Liver (tissue), 9 donors: Measurements from ENCODE around the gene IL37. TPM values are rescaled to one million over a fixed set of nuclear protein-coding genes. Genes with fewer than 3 reads are reported as not detected.

Experiments used
- DNase-seq: peaks from one replicate; pipeline ENCODE4 v3.0.0-alpha.2; 2017; ENCODE audit warnings: low spot score
- H3K27ac ChIP-seq, 2 donors: one replicate each; pipeline ENCODE4 v1.7.0; 2013; ENCODE audit warnings: inconsistent platforms in 2 of 2, low read length in 2 of 2, control low read depth in 1 of 2, low read depth in 1 of 2, mild to moderate bottlenecking in 1 of 2
- H3K27me3 ChIP-seq, 4 donors: one replicate each; pipeline versions ENCODE4 v1.6.1 to v1.7.0; 2013; ENCODE audit warnings: low read length in 3 of 4, inconsistent platforms in 1 of 4, mild to moderate bottlenecking in 1 of 4, moderate library complexity in 1 of 4; ENCODE audit not compliant: control insufficient read depth in 4 of 4, insufficient read depth in 4 of 4
- H3K36me3 ChIP-seq, 4 donors: one replicate each; pipeline versions ENCODE4 v1.6.1 to v1.7.0; 2013; ENCODE audit warnings: low read length in 3 of 4, mild to moderate bottlenecking in 3 of 4, low read depth in 1 of 4, moderate library complexity in 1 of 4; ENCODE audit not compliant: control insufficient read depth in 4 of 4, insufficient read depth in 3 of 4
- H3K4me1 ChIP-seq, 4 donors: one replicate each; pipeline versions ENCODE4 v1.6.1 to v1.7.0; 2013; ENCODE audit warnings: low read length in 3 of 4, mild to moderate bottlenecking in 3 of 4, moderate library complexity in 1 of 4; ENCODE audit not compliant: control insufficient read depth in 4 of 4, insufficient read depth in 4 of 4
- H3K4me3 ChIP-seq, 3 donors: one replicate each; pipeline versions ENCODE4 v1.6.1 to v1.7.0; 2013; ENCODE audit warnings: low read length in 3 of 3, control low read depth in 1 of 3, low read depth in 1 of 3, mild to moderate bottlenecking in 1 of 3
- H3K9ac ChIP-seq, 2 donors: one replicate each; pipeline ENCODE4 v1.7.0; 2013; ENCODE audit warnings: low read length in 2 of 2, mild to moderate bottlenecking in 2 of 2, moderate library complexity in 2 of 2, control low read depth in 1 of 2, low read depth in 1 of 2
- H3K9me3 ChIP-seq, 4 donors: one replicate each; pipeline versions ENCODE4 v1.6.1 to v1.7.0; 2013; ENCODE audit warnings: low read length in 3 of 4; ENCODE audit not compliant: control insufficient read depth in 4 of 4
- CTCF ChIP-seq: fragments of 150-350 bp; IDR thresholded peaks from 2 replicates; pipeline ENCODE4 v1.5.1; 2017; ENCODE audit warnings: improper control_type of control experiment, low read depth, low read length; ENCODE audit not compliant: missing input control
- EGR1 ChIP-seq, 2 donors: IDR thresholded peaks; 2 replicates each; pipeline ENCODE4 v1.6.1; 2016 to 2018; ENCODE audit warnings: antibody characterized with exemption in 2 of 2, low read depth in 2 of 2
- FOXA1 ChIP-seq: IDR thresholded peaks from 2 replicates; pipeline ENCODE4 v1.6.1; 2016; ENCODE audit warnings: antibody characterized with exemption
- GABPA ChIP-seq, 2 donors: IDR thresholded peaks in 1 of 2; conservative IDR thresholded peaks in 1 of 2; 2 replicates each; pipeline ENCODE4 v1.6.1; 2016; ENCODE audit warnings: antibody characterized with exemption in 2 of 2, mild to moderate bottlenecking in 1 of 2, moderate library complexity in 1 of 2
- HNF4A ChIP-seq, 2 donors: conservative IDR thresholded peaks; 2 replicates each; pipeline ENCODE4 v1.6.1; 2016; ENCODE audit warnings: antibody characterized with exemption in 2 of 2, mild to moderate bottlenecking in 2 of 2
- HNF4G ChIP-seq: IDR thresholded peaks from 2 replicates; pipeline ENCODE4 v1.6.1; 2016; ENCODE audit warnings: antibody characterized with exemption
- JUND ChIP-seq, 2 donors: IDR thresholded peaks; 2 replicates each; pipeline ENCODE4 v1.6.1; 2016; ENCODE audit warnings: antibody characterized with exemption in 2 of 2
- NR2F2 ChIP-seq: IDR thresholded peaks from 2 replicates; pipeline ENCODE4 v1.6.1; 2016; ENCODE audit warnings: antibody characterized with exemption
- RAD21 ChIP-seq, 2 donors: IDR thresholded peaks; 2 replicates each; pipeline ENCODE4 v1.6.1; 2016; ENCODE audit warnings: antibody characterized with exemption in 2 of 2, mild to moderate bottlenecking in 2 of 2
- REST ChIP-seq: IDR thresholded peaks from 2 replicates; pipeline ENCODE4 v1.6.1; 2016; ENCODE audit warnings: antibody characterized with exemption, mild to moderate bottlenecking
- RXRA ChIP-seq, 2 donors: IDR thresholded peaks; 2 replicates each; pipeline ENCODE4 v1.6.1; 2017 to 2018; ENCODE audit warnings: antibody characterized with exemption in 2 of 2, mild to moderate bottlenecking in 1 of 2
- SP1 ChIP-seq: IDR thresholded peaks from 2 replicates; pipeline ENCODE4 v1.6.1; 2018; ENCODE audit warnings: antibody characterized with exemption, mild to moderate bottlenecking
- TAF1 ChIP-seq: conservative IDR thresholded peaks from 2 replicates; pipeline ENCODE4 v1.6.1; 2016; ENCODE audit warnings: antibody characterized with exemption, mild to moderate bottlenecking
- YY1 ChIP-seq: IDR thresholded peaks from 2 replicates; pipeline ENCODE4 v1.6.1; 2016; ENCODE audit warnings: antibody characterized with exemption, mild to moderate bottlenecking
- WGBS: extraction: QIAGEN DNeasy Blood & Tissue Kit; methylation state at CpG from one replicate; pipeline ENCODE4 v1.1.7; 2013; 5-methylcytosine and 5-hydroxymethylcytosine counted together
- polyA plus RNA-seq, 2 donors: library from polyadenylated mRNA; stranded (reverse) in 1 of 2; unstranded in 1 of 2; fragments of 200-250 nt in 1 of 2; fragments of >200 nt in 1 of 2; fragmentation: Nextera tagmentation in 1 of 2; extraction: Ambion mirVana in 1 of 2; gene quantifications; one replicate each; pipeline versions ENCODE4 v1.2.1 to v1.2.3, GENCODE V29; 2013 to 2015
- total RNA-seq, 2 donors: library from RNA; depleted of rRNA; stranded (reverse); fragments of >200 nt; gene quantifications; one replicate each; pipeline ENCODE4 v1.2.3, GENCODE V29; 2014
- TF ChIP-seq, protein P1 (sequence below): IDR thresholded peaks from 2 replicates; pipeline ENCODE4 v1.6.1; 2016; ENCODE audit warnings: antibody characterized with exemption
- TF ChIP-seq, protein P2 (sequence below): IDR thresholded peaks from 2 replicates; pipeline ENCODE4 v1.6.1; 2016; ENCODE audit warnings: antibody characterized with exemption
- TF ChIP-seq, protein P3 (sequence below): IDR thresholded peaks from 2 replicates; pipeline ENCODE4 v1.6.1; 2016; ENCODE audit warnings: antibody characterized with exemption
- donor health status: healthy.
- donor health status: healthy.
- donor health status: healthy.
- donor health status: healthy.
- donor health status: healthy.

Gene IL37
- total and polyA plus RNA-seq, 4 donors: not detected

- Histone ChIP-seq H3K27me3 (no peaks in the 10 kb centered on the region), H3K27ac (no peak overlapping the region), H3K36me3 (no peaks in the 10 kb centered on the region), H3K4me3 (no peak overlapping the region), H3K4me1 (peaks cover 0 to 3% (median 0%) of the 10 kb centered on the region in 4 donors), H3K9ac (no peak overlapping the region), H3K9me3 (no peaks in the 10 kb centered on the region)
- TF ChIP-seq REST (no peak), RXRA (IDR thresholded peaks at IDR 0.05) (no peak), GABPA (IDR thresholded peaks at IDR 0.05 in 1 of 2, conservative IDR thresholded peaks at IDR 0.05 in 1 of 2) (no peak), TAF1 (no peak), HNF4A (conservative IDR thresholded peaks at IDR 0.05) (no peak)
- 83% methylated on average over 2 of the region's 2 CpGs for WGBS
- DNase-seq: no peak
Observed at GRCh38 chr2:112886291-112886690, 24.7 kb upstream of the IL37 start.

DNA sequence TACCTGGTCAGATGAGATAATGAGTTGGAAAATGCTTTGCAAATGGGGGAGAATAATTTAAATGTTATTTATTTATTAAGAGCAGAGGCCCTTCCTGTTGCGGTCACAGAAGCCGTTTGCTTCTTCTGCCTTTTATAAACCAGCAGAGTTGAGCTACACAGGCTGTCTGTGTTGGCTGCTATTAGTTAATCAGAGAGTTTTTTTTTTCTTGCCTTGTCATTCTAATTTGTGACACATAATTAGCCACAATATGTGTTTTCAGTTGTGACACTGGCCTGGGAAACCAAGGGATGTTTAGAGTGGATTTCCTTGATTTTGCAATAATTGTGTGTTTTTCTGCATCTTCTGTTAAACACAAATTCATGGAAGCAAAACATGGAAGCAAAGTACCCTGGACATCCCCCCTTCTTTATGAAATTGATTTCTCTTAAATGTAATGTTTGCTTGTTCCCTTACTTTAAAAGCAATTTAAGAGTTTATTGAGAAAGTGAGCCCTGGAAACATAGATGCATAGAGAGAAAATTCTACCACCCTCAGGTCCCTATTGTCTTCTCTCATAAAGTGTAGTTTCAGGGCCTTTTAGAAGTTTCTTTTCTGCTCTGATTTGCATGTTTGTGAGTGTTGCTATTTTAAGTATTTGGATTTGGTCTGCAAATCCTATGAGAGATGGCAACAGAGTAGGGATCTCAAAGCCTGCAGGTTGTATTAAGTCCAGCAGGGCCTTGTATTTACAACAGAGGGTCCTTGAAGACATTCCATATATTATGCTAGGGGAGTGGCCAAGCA, 22.8 kb upstream of the IL37 start:
- no peak for DNase-seq
- Histone ChIP-seq H3K4me3 (no peak overlapping the region), H3K36me3 (no peaks in the 10 kb centered on the region), H3K27me3 (no peaks in the 10 kb centered on the region), H3K27ac (no peak overlapping the region), H3K9ac (no peak overlapping the region), H3K4me1 (peaks cover 0 to 3% (median 1%) of the 10 kb centered on the region in 4 donors), H3K9me3 (no peaks in the 10 kb centered on the region)
- TF ChIP-seq HNF4A (conservative IDR thresholded peaks at IDR 0.05) (no peak), RXRA (IDR thresholded peaks at IDR 0.05) (no peak), YY1 (no peak), TAF1 (no peak), REST (no peak), RAD21 (IDR thresholded peaks at IDR 0.05) (no peak), CTCF (no peak), FOXA1 (no peak), SP1 (no peak), EGR1 (IDR thresholded peaks at IDR 0.05; ENCODE audit: low read depth in 2 of 2) (no peak), HNF4G (no peak), JUND (IDR thresholded peaks at IDR 0.05) (no peak), GABPA (IDR thresholded peaks at IDR 0.05 in 1 of 2, conservative IDR thresholded peaks at IDR 0.05 in 1 of 2) (no peak), NR2F2 (no peak)
- TF ChIP-seq, protein P1, sequence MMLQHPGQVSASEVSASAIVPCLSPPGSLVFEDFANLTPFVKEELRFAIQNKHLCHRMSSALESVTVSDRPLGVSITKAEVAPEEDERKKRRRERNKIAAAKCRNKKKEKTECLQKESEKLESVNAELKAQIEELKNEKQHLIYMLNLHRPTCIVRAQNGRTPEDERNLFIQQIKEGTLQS: no peak
- TF ChIP-seq, protein P2, sequence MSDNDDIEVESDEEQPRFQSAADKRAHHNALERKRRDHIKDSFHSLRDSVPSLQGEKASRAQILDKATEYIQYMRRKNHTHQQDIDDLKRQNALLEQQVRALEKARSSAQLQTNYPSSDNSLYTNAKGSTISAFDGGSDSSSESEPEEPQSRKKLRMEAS: no peak
- TF ChIP-seq, protein P3, sequence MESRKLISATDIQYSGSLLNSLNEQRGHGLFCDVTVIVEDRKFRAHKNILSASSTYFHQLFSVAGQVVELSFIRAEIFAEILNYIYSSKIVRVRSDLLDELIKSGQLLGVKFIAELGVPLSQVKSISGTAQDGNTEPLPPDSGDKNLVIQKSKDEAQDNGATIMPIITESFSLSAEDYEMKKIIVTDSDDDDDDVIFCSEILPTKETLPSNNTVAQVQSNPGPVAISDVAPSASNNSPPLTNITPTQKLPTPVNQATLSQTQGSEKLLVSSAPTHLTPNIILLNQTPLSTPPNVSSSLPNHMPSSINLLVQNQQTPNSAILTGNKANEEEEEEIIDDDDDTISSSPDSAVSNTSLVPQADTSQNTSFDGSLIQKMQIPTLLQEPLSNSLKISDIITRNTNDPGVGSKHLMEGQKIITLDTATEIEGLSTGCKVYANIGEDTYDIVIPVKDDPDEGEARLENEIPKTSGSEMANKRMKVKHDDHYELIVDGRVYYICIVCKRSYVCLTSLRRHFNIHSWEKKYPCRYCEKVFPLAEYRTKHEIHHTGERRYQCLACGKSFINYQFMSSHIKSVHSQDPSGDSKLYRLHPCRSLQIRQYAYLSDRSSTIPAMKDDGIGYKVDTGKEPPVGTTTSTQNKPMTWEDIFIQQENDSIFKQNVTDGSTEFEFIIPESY: no peak
- 89% methylated on average over 2 of the region's 2 CpGs for WGBS
